Measurements from ENCODE around the gene KRT16.
"Not testable (repeated sequence)": the region's sequence is repeated elsewhere in the genome, so short reads cannot be mapped to it uniquely, and the experiment has no call there.

Gene KRT16

DNA sequence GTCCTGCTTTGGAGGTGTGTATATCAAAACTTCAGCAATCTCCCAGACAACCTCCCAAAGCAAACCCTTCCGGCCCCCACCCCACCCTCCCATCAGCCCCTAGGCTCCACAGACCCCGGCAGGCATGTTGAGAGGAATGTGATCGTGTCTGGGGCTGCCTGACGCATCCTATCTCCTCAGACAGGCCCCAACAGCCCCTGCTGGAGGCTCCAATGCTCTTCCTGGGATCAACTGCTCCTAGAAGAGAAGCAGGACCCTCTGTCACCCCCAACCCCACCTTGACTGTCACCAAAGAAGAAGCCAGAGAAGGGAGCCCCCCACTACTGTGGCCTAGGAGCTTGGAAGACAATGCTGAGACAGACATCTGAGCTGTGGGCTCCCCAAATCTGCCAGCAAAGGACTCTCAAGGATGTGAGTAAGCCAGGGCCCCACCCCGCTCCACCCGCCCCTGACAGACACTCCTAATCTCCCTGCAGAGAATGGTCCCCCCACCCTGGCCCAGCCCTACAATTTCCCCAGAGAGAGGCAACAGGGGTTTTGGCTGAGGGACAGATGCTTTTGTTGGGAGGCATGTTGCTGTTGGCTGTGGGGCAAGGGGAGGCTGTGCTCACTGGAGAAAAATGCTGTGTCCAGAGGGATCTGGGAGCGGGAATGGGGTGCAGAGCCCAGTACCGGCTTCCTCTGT is 24.3 kb downstream of the KRT16 start:
- TF ChIP-seq, protein P1, sequence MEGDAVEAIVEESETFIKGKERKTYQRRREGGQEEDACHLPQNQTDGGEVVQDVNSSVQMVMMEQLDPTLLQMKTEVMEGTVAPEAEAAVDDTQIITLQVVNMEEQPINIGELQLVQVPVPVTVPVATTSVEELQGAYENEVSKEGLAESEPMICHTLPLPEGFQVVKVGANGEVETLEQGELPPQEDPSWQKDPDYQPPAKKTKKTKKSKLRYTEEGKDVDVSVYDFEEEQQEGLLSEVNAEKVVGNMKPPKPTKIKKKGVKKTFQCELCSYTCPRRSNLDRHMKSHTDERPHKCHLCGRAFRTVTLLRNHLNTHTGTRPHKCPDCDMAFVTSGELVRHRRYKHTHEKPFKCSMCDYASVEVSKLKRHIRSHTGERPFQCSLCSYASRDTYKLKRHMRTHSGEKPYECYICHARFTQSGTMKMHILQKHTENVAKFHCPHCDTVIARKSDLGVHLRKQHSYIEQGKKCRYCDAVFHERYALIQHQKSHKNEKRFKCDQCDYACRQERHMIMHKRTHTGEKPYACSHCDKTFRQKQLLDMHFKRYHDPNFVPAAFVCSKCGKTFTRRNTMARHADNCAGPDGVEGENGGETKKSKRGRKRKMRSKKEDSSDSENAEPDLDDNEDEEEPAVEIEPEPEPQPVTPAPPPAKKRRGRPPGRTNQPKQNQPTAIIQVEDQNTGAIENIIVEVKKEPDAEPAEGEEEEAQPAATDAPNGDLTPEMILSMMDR (IDR thresholded peaks at IDR 0.05; ENCODE audit: low read depth, low read length, missing control alignments) = no peak
- H3K4me3 ChIP-seq (replicated peaks; ENCODE audit: low read depth, low read length) = no peak overlapping the region
- no peak for DNase-seq (ENCODE audit: extremely low read depth, low read depth)

DNA sequence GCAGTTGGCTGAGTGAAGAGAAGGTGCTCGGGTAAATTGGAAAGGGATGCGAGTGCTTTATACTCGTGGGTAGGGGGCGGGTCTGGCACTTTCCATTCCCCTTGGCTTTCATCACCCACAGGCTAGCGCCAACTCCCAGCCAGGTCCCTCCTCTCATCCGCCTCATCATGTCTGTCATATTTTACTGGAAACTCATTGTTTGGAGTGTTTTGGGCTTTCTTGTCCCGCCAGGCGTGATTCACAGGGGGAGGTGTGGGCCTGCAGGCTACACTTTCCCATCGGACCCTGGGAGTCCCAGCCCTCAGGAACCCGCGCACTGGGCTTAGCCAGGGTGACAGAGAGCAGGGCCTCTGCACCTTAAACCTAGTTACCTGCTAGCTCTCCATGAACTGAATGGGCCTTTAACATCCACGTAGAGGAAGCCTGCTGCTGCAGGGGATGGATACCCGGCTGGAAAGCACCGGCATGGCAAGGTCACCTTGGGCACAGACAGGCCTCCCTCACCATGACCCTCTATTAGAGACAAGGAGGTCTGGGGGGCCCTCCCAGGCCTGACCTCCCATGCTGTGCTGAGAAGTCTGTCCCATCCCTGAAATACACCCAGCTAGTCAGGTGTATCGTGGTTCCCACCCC is 25.6 kb downstream of the KRT16 start, which contains the start of gene KRT14:
TSS of gene KRT14 (minus strand) at position 33 of the 633 bp plus-strand sequence. CDS start 61 bp downstream, outside the sequence.
- TF ChIP-seq, protein P1 (IDR thresholded peaks at IDR 0.05; ENCODE audit: low read depth, low read length, missing control alignments) = no peak
- DNase-seq (ENCODE audit: extremely low read depth, low read depth) = no peak
- no peak within 1 kb of the TSS for H3K4me3 ChIP-seq (replicated peaks; ENCODE audit: low read depth, low read length)

DNA sequence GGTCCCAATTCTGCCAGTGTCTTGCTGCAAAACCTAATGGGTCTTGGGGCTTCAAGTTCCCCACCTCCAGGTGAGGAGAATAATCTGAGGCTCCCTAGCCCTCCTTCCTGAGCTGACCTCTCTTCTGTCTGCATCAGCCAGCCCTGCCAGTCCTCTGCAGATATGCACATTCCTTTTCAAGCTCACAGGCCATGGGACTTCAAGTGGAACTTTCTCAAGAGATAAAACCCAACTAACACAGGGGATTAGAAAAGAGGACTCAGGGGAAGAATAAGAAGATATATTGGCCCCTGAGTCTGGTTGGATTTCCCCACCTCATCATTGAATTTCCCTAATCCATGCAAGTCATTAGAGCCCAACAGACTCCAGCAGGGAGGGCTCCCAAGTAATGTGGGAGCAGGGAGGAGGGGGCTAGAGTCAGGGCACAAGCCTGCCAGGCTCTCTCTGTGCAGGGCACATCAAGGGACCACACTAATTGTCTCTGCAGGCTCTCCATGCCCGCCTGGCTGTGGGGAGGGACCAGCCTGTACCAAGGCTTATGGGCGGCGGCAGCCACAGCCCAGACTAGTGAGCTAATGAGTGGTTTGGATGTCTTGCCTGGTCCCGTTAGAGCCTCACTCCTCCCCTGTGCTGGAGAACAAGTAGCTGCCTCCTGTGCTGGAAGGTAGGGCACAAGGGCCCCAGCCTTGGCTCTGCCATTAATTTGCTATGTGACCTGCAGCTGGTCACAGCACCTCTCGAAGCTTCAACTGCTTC is 27.1 kb downstream of the KRT16 start:
- H3K4me3 ChIP-seq (replicated peaks; ENCODE audit: low read depth, low read length) = no peak overlapping the region
- TF ChIP-seq, protein P1 (IDR thresholded peaks at IDR 0.05; ENCODE audit: low read depth, low read length, missing control alignments) = no peak
- DNase-seq (ENCODE audit: extremely low read depth, low read depth) = no peak

DNA sequence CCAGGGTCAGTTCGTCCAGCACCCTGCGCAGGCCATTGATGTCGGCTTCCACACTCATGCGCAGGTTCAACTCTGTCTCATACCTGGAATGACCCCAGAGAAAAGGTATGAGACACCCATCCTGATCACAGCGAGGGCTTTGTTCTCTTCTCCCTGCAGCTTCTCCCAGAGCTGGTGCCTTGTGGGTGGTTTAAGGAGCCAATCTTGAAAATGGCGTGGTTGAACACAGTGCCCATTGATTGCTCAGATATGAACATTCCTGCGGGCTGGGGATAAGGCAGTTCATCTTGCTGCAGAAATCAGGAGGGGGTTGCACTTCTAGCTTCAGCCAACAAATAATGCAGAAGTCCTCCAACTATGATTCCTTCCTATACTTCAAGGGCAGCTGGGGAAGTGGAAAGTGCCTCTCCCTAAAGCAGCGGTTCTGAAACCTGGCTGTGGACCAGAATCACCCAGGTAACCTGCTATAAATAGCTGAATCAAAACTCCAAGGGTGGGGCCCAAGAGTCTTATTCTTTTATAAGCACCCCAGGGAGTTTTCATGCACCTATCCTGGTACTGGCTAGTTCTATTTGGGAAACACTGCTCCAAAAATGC is 28.1 kb downstream of the KRT16 start:
- not testable (repeated sequence) for DNase-seq (ENCODE audit: extremely low read depth, low read depth); H3K4me3 ChIP-seq (replicated peaks; ENCODE audit: low read depth, low read length)

DNA sequence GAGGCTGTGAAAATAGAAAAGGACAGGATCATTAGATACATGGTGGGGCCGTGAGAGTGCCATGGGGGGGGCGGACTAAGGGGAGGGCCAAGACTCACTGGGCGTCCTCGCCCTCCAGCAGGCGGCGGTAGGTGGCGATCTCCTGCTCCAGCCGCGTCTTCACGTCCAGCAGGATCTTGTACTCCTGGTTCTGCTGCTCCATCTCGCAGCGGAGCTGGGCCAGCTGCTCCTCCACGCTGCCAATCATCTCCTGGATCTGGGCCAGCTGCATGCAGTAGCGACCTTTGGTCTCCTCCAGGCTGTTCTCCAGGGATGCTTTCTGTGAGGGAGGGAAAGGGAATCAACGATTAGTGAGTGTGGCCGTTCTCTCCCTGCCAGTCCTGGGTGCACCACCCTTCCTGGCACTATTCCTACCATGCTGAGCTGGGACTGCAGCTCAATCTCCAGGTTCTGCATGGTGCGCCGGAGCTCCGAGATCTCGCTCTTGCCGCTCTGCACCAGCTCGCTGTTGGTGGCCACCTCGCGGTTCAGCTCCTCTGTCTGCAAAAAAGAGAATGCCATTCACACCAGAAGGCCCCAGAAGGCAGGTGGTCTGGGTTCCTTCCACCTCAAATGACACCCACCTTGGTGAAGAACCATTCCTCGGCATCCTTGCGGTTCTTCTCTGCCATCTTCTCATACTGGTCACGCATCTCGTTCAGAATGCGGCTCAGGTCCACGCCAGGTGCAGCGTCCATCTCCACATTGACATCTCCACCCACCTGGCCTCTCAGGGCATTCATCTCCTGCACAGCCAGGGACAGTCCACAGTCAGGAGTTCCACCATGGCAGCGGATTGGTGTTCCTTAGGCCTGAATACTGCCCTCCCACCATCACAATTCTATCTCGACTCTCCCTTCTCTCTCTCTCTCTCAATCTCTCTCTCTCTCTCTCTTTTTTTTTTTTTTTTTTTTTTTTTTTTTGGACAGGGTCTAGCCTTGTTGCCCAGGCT is 29.1 kb downstream of the KRT16 start:
- DNase-seq (ENCODE audit: extremely low read depth, low read depth) = no peak
- TF ChIP-seq, protein P1 (IDR thresholded peaks at IDR 0.05; ENCODE audit: low read depth, low read length, missing control alignments) = no peak
- no peak overlapping the region for H3K4me3 ChIP-seq (replicated peaks; ENCODE audit: low read depth, low read length)

DNA sequence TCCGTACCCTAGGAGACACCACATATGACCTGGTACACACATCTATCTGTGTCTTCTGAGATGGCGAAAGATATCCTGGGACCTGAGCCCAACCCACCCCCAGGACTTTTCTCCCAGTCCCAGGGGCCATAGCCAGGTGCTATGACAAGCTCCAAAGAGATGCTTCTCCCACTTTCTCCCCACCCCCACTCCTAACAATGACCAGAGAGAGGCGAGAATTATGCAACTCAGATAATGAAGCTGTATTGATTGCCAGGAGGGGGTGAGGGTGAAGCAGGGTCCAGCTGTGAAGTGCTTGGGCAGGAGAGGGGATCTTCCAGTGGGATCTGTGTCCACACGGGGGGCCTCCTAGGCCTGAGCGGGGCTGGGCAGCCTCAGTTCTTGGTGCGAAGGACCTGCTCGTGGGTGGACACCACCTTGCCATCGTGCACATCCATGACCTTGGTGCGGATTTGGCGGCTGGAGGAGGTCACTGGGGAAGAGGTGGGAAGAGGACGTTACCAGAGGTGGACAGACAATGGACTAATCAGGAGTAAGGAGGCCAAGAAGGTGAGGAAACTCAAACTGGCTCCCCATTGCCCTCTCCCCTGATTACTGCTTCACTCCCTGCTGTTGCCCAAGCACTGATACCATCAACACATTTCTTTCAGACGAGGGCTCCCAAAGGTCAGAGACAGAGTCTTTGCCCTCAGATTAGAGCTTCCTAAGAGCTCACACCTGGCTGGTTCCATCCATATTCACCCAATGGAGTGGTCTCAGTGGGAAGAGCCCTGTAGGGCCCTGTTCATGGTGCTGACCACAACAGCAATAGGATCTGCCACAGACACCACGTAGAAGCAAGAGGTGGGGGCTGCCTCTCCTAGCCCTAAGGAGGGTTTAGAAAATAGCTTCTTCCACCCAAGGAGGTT is 30.3 kb downstream of the KRT16 start:
- DNase-seq (ENCODE audit: extremely low read depth, low read depth); H3K4me3 ChIP-seq (replicated peaks; ENCODE audit: low read depth, low read length): not testable (repeated sequence)
